HS-5 (cell line): ENCODE data around the gene VSTM2L.

Experiments used
- DNase-seq: peaks from one replicate; pipeline ENCODE4 v3.0.0-alpha.2; 2012; ENCODE audit warnings: low read depth

The VSTM2L gene

GRCh38 chr20:37919389-37920040, 16.6 kb downstream of the VSTM2L start:
- no peak for DNase-seq

- no peak for DNase-seq
Observed at GRCh38 chr20:37920270-37920669, 17.3 kb downstream of the VSTM2L start.

- DNase-seq = no peak
Observed at GRCh38 chr20:37920679-37921322, 17.9 kb downstream of the VSTM2L start.

GRCh38 chr20:37921341-37921929, 18.5 kb downstream of the VSTM2L start:
- no peak for DNase-seq

DNA sequence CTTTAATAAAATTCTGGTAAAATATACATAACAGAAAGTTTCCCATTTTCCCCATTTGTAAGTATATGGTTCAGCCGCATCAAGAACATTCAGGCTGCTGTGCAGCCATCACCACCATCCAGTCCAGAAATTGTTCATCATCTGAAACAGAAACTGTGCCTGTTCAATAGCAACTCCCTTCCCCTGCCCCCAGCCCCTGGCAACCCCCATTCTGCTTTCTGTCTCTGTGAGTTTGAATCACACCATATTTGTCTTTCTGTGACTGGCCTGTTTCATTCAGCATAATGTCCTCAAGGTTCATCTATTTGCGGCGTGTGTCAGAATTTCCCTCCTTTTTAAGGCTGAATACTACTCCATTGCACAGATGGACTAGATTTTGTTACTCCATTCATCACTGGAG, 19.1 kb downstream of the VSTM2L start:
- no peak for DNase-seq

DNA sequence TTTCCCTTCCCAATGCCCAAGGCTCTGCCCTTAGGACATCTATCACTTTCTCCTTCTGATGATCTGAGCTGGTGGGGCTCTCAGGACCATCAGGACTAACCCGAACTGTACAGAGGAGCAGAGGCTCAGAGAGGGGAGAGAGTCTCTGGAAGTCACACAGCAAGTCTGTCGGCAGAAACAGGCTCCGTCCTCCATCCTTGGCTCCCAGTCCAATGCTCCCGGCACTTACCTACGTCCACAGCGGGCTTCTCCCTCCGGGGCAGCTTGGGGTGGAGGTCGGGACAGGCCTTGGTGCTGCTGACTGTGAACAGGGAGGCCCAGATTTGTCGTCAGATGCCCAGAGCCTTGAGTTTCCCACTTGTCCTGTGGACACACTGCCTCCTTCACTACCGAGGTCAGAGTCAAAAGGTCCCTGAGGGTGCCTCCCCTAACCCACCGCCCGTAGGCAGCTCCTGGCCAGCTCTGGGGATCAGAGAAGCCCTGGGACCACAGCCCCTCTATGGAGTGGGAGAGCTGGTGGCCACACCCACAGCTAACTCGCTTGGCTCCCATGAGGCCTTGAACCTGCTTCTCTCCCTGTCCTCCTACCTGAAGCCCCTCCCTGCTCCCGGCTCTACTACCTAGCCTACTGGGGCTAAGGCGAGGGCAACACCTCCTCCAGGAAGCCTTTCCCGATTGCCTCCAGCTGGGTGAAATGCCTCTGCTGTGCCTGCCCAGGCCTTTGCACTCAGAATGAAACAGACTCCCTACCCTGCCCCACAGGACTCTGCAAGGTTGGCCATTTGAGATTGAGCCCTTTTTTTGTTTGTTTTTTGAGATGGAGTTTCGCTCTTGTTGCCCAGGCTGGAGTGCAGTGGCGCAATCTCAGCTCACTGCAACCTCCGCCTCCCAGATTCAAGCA, 22.6 kb downstream of the VSTM2L start:
- no peak for DNase-seq

GRCh38 chr20:37926612-37927011, 23.7 kb downstream of the VSTM2L start:
- no peak for DNase-seq

GRCh38 chr20:37927410-37928095, 24.6 kb downstream of the VSTM2L start:
- DNase-seq = no peak

DNA sequence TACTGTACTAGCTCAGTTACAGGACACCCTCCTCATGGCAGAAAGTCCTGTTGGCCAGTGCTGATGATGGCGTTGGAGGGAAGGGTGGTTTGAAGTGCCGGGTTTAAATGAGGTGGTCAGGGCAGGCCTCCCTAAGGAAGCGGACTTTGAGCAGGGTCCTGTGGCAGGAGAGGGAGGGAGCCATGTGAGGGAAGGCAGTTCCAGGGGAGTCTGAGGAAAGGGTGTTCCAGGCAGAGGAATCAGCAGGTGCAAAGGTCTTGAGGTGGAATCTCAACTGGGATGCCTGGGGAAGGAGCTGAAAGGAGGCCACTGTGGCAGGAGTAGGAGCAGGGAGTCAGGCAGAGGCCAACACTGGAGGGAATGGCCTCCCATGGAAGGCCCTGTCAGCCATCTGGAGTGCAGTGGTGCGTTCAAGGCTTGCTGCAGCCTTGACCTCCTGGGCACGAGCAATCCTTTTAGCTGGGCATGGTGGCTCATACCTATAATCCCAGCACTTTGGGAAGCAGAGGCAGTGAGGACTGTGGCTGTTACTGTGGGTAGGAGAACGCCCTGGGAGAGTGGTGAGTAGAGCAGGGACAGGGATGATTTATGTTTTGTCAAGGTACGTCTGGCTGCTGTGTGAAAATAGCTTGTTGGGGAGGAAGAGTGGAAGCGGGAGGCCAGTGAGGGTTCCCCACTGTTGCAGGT, 26.2 kb downstream of the VSTM2L start:
- no peak for DNase-seq

DNA sequence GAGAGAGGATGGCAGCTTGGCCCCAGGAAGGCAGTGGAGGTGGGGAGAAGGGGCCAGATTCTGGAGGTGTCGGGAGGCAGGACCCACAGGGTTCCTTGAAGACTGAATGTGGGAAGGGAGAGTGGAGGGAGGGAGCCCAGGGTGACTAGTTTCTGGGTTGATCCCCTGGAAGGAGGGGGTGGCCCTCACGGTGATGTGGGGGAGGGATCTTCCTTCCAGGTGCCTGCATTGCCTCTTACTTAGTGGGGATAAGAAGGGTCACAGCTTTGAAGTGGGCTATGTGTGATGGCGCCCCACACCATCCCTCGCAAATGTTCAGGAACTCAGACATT, 26.7 kb downstream of the VSTM2L start:
- DNase-seq = no peak

- DNase-seq = no peak
Observed at GRCh38 chr20:37931153-37931922, 28.4 kb downstream of the VSTM2L start.

- DNase-seq = no peak
Observed at GRCh38 chr20:37932074-37932473, 29.1 kb downstream of the VSTM2L start.

DNA sequence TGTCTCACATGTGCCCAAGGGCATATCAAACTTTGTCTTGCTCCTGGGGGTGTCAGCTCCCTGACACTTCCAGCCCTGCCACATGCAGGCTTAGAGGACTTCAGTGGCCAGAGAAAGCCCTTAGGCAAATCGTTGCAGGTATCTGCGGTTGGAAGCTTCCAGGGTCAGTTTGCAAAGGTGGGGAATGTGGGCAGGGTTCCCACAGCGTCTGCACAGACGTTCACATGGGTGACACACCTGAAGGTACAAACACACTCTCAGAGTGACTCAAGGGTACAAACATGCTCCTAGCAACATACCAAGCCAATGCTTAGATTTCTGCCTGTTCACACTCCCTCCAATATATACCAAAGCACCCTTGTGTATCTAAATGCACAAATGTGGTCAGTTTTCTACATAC, 30.0 kb downstream of the VSTM2L start:
- DNase-seq = no peak

DNA sequence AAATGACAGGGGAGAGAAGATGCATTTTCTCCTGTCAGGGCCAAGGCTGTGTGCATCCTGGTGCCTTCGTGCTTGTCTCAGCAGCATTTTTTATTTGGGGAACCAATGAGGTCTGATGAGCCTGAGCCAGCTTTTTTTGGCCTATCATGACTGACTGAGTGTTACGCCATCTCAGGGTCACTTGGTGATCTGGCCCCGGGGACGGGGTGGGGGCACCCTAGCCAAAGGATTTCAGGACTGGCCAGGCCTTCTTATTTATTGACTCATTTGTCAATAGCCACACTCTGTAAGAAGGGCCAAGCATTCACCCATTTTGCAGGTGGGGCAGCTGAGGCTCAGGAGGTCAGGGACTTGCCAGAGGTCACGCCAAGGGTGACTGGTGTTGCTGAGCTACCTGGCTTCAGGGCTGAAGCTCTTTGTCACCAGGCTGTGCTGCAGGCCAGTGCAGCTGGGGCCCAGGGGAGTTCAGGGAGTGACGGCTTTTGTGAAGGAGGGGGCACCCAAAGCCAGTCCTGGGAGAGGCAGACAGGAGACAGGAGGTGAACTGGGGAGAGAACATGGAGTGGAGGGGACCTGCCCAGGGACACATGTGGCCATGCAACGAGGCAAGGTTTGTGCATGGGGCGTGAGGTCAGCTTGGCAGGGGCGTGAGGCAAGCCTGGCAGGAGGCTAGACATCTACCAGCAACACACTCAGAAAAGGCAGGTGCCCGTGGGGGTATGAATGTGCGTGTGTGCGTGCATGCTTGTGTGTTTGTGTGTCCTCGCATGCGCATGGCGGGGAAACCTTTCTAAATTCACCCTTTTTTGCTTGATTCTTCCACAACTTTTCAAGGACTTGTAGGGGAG, 31.1 kb downstream of the VSTM2L start:
- DNase-seq = no peak

DNA sequence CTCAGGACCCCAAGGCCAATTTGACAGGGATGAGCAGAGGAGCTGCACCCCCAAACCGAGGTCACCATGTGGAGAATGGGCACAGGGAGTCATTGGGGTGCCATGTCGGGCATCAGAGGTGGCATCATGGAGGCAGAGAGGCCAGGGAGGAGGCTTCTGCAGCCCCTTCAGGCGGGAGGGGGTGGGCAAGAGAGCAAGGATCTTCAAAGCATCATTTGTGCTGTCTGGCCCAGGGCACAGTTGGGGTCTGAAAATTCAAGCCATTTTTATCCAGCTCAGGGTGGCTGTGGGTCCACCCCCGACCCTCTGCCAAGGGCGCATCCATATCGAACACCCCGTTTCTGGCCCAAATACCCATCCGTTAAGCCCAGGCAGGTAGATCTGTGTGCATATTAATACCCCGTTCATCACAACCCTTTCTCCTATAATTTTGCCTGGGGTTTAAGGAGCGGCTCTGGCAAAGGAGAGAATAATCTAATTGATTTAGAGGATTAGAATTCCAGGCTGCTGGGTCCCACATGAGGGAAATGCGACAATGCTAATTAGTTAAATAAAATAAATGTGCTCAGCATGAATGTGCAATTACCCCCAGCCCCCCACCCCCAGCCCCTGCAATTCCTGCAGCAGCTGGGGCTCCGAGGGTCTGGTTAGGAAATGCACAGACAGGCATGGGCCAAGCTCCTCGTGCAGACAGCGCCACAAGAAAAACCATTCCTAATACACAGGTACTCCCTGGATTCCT, 31.9 kb downstream of the VSTM2L start:
- no peak for DNase-seq

- DNase-seq = no peak
Observed at GRCh38 chr20:37935435-37935834, 32.5 kb downstream of the VSTM2L start.

GRCh38 chr20:37936041-37936440, 33.1 kb downstream of the VSTM2L start:
- DNase-seq = no peak

DNA sequence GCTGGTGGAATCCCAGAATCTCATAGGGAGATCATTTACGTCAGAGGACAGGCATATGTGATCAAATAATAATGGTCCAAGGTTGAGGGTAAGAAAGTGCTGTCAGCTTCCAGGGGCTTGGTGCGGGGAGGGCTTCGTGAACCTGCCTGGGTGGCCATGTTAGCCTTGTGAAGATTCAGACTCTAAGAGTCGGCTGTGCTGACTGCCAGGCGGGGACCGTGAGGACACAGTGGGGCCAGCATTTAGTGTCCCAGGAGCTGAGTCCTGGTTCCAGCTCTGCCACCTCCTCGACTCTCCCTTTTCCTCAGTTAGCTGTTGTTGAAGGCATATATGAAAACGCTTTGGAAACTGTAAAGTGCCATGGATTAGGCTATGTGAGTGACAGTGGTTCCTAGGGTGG, 33.5 kb downstream of the VSTM2L start:
- no peak for DNase-seq

- no peak for DNase-seq
Observed at GRCh38 chr20:37937686-37938085, 34.8 kb downstream of the VSTM2L start.
